Measurements from ENCODE around the gene B3GNT5. TPM values are rescaled to one million over a fixed set of nuclear protein-coding genes. Genes with fewer than 3 reads are reported as not detected.

B3GNT5 gene
- total and polyA plus RNA-seq, 2 of the 8 experiments (the other 6 are each of a cell fraction or from before 2014, with no cell fraction given) = 2.4 to 9.7 TPM

GRCh38 chr3:183275418-183275817, 22.4 kb downstream of the B3GNT5 start (continued):
- TF ChIP-seq RNF2 (IDR thresholded peaks at IDR 0.05; ENCODE audit: borderline replicate concordance, low read depth, low read length, missing control alignments, poor library complexity, severe bottlenecking) = no peak

Measured in H1 (cell line).